GM23248 (cell line): ENCODE measurements around the gene GFOD1.

Experiments used
- EZH2 ChIP-seq: fragments of 200-600 bp; sonication (generic); IDR thresholded peaks from 2 replicates; pipeline ENCODE4 v1.6.1; 2018; ENCODE audit warnings: antibody characterized with exemption, mild to moderate bottlenecking; ENCODE audit not compliant: insufficient read depth, poor library complexity, severe bottlenecking
- EZH2phosphoT487 ChIP-seq: fragments of 200-600 bp; sonication (generic); IDR thresholded peaks from 2 replicates; pipeline ENCODE4 v1.6.1; 2018; ENCODE audit warnings: antibody characterized with exemption, moderate library complexity, mild to moderate bottlenecking, low read depth; ENCODE audit not compliant: insufficient read depth

GRCh38 chr6:13512900-13513299 lies 25.5 kb upstream of the GFOD1 start:
- TF ChIP-seq EZH2phosphoT487 = no peak
- no peak for TF ChIP-seq EZH2
